ENCODE measurements around the gene CACNA1A.

The CACNA1A gene

DNA sequence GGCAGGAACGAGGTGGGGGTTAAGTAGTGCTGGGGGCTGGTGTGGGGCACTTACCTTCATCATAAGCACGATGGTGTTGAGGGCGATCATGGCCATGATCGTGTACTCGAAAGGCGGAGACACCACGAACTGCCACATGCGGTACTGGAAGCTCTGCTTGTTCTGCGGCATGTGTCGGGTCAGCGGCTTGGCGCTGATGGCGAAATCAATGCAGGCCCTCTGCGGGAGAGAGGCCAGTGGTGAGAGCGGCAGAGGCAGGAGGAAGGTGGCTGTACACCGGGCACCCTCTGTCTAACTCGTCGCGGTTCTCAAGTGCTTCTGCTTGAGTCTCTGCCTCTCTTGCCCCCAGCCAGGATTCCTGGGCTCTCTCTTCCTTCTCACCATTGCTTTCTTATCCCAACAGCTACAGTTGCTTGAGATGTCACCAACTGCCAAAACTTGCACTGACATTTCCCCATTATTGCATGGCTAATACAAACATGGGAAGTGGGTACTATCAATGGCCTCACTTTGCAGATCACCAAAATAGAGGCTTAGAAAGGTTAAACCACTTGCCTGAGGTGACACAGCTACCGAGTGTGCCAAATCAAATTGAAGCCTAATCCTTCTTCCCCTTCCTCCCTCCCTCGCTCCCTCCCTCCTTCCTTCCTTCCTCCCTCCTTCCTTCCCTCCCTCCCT lies 251.1 kb downstream of the CACNA1A start:
- H3K27me3 ChIP-seq (replicated peaks; ENCODE audit: control insufficient read depth, insufficient read depth, low read length, poor library complexity, severe bottlenecking): no peaks in the 10 kb centered on the region
- no peaks in the 10 kb centered on the region for H3K4me1 ChIP-seq (ENCODE audit: control insufficient read depth, insufficient read depth, low read length, poor library complexity, severe bottlenecking)
- no peaks in the 10 kb centered on the region for H3K9me3 ChIP-seq (ENCODE audit: control insufficient read depth, low read length)
- no peak overlapping the region for H3K27ac ChIP-seq (ENCODE audit: insufficient read depth, low read length, poor library complexity, severe bottlenecking)
- no peak for DNase-seq
- no peak overlapping the region for H3K4me3 ChIP-seq (ENCODE audit: insufficient read depth, low read depth, low read length, poor library complexity, severe bottlenecking)
- no peaks in the 10 kb centered on the region for H3K36me3 ChIP-seq (ENCODE audit: control insufficient read depth, insufficient read depth, low read length)

DNA sequence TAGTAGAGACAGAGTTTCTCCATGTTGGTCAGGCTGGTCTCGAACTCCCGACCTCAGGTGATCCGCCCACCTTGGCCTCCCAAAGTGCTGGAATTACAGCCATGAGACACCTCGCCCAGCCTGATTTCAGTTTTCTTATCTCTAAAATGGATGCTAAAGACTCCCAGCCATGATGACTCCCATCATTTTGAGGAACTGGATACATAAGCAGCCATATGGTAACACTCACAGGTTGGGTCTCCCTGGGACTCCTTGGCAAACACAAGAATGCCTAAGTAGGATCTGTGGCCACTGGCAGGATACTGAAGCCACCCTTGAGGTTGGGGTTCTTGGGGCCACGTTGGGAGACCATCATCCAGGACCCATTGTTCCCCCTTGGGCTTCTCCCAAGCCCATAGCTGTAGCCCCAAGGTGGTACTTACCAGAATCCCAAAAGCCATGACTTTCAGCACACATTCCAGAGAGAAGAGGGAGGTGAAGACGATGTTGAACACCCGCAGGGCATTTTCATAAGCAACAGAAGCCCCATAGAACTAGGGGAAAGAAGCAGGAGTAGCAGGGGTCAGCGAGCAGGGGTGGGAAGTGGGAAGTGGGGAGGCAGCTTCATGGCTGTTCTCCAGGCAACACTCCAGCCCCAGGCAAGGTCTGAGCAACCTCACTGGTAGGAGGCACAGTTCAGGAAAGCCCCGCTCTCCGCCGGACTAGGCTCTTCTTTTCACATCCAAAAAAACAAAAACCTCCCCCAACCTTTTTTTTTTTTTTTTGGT lies 253.5 kb downstream of the CACNA1A start:
- DNase-seq: no peak
- Histone ChIP-seq H3K27me3 (replicated peaks; ENCODE audit: control insufficient read depth, insufficient read depth, low read length, poor library complexity, severe bottlenecking) (no peaks in the 10 kb centered on the region), H3K4me3 (ENCODE audit: insufficient read depth, low read depth, low read length, poor library complexity, severe bottlenecking) (no peak overlapping the region), H3K9me3 (ENCODE audit: control insufficient read depth, low read length) (no peaks in the 10 kb centered on the region), H3K4me1 (ENCODE audit: control insufficient read depth, insufficient read depth, low read length, poor library complexity, severe bottlenecking) (no peaks in the 10 kb centered on the region), H3K36me3 (ENCODE audit: control insufficient read depth, insufficient read depth, low read length) (no peaks in the 10 kb centered on the region), H3K27ac (ENCODE audit: insufficient read depth, low read length, poor library complexity, severe bottlenecking) (no peak overlapping the region)

DNA sequence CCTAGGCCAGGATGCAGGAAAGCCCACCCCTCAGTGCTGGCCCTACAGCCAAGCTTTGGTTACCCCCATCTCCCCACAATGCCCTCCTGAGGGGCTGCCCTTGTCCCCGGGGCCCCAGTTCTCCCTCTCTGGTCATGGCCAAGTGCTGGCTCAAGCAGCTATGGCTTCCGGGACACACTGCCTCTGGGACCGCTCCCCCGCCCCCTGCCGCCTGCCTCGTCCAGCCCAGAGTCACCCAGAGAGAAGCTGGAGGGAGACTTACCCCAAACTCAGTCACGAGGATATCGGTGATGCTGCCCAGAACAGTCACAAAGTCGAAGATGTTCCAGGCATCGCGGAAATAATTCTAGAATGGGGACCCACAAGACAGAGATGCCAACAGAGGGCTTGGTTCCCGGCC lies 261.4 kb downstream of the CACNA1A start:
- Histone ChIP-seq H3K27ac (ENCODE audit: insufficient read depth, low read length, poor library complexity, severe bottlenecking) (no peak overlapping the region), H3K9me3 (ENCODE audit: control insufficient read depth, low read length) (no peaks in the 10 kb centered on the region), H3K4me1 (ENCODE audit: control insufficient read depth, insufficient read depth, low read length, poor library complexity, severe bottlenecking) (no peaks in the 10 kb centered on the region), H3K36me3 (ENCODE audit: control insufficient read depth, insufficient read depth, low read length) (no peaks in the 10 kb centered on the region), H3K27me3 (replicated peaks; ENCODE audit: control insufficient read depth, insufficient read depth, low read length, poor library complexity, severe bottlenecking) (no peaks in the 10 kb centered on the region), H3K4me3 (ENCODE audit: insufficient read depth, low read depth, low read length, poor library complexity, severe bottlenecking) (no peak overlapping the region)
- DNase-seq: no peak

DNA sequence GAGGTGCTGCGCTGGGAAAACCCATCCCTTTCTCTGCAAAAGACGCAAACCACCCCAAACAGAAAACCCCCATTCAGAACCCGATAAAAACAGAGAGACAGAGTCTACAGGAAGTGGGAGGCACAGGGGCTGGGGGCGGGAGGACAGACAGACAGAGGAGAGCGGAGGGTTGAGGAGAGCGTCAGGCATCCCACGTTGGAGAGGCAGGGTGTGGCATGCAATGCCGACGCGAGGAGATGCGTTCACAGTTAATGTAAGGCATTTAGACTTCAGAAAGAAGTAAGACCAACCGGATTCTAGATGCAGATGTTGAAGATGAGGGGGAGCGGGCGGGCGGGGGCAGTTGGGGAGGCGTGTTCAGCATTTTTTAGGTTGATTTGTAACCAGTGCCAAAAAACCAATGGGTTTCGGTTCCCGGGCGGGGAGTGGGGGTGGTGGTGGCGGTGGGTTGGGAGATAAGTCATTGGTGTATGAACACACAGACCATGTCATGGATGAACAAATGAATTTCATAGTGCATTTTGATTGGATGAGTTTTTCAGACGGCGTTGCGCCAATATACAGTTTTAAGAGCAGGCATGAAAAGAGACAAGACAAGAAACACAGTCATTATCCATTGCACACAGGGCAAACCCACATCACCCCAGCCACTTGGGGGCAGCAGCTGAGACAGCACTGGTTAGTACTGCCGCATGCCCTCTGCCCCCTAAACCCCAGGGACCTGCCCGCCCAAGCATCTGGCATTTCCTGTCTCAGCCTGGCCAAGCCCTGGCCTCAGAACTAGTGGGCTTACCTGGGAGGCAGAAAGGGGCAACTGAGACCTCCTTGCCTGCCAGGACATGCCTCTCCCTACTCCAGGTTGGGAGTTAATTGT lies 264.8 kb downstream of the CACNA1A start:
- no peaks in the 10 kb centered on the region for H3K9me3 ChIP-seq (ENCODE audit: control insufficient read depth, low read length)
- DNase-seq: no peak

DNA sequence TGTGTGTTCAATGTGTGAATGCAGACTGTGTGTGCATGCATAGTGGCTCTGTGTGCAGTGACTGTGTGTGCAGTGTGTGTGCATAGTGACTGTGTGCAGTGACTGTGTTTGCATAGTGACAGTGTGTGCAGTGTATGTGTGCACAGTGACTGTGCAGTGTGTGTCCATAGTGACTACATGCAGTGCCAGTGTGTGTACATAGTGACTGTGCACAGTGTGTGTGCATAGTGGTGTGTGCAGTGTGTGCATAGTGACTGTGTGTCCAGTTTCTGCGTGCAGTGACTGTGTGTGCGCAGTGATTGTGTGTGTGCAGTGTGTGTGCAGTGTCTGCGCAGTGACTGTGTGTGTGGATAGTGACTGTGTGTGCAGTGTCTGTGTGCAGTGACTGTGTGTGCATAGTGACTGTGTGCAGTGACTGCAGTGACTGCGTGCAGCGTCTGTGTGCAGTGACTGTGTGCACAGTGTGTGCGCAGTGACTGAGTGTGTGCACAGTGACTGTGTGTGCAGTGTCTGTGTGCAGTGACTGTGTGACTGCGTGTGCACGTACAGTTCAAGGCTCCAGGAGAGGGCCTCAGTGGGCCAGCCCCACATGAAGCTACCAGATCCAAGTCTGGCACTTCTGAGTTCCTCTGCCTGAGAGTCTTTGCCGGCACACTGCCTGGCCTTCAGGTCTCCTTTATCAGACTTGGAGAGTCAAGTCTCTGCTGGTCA lies 265.8 kb downstream of the CACNA1A start:
- DNase-seq: no peak
- H3K27ac ChIP-seq (ENCODE audit: insufficient read depth, low read length, poor library complexity, severe bottlenecking): no peak overlapping the region
- H3K4me1 ChIP-seq (ENCODE audit: control insufficient read depth, insufficient read depth, low read length, poor library complexity, severe bottlenecking): no peaks in the 10 kb centered on the region
- H3K36me3 ChIP-seq (ENCODE audit: control insufficient read depth, insufficient read depth, low read length): no peaks in the 10 kb centered on the region
- no peaks in the 10 kb centered on the region for H3K9me3 ChIP-seq (ENCODE audit: control insufficient read depth, low read length)
- H3K27me3 ChIP-seq (replicated peaks; ENCODE audit: control insufficient read depth, insufficient read depth, low read length, poor library complexity, severe bottlenecking): no peaks in the 10 kb centered on the region
- no peak overlapping the region for H3K4me3 ChIP-seq (ENCODE audit: insufficient read depth, low read depth, low read length, poor library complexity, severe bottlenecking)

More for the DNA sequence above, 264.8 kb downstream of the CACNA1A start:
- no peak overlapping the region for H3K27ac ChIP-seq (ENCODE audit: insufficient read depth, low read length, poor library complexity, severe bottlenecking)
- H3K4me3 ChIP-seq (ENCODE audit: insufficient read depth, low read depth, low read length, poor library complexity, severe bottlenecking): no peak overlapping the region
- no peaks in the 10 kb centered on the region for H3K27me3 ChIP-seq (replicated peaks; ENCODE audit: control insufficient read depth, insufficient read depth, low read length, poor library complexity, severe bottlenecking)
- no peaks in the 10 kb centered on the region for H3K36me3 ChIP-seq (ENCODE audit: control insufficient read depth, insufficient read depth, low read length)
- H3K4me1 ChIP-seq (ENCODE audit: control insufficient read depth, insufficient read depth, low read length, poor library complexity, severe bottlenecking): no peaks in the 10 kb centered on the region

DNA sequence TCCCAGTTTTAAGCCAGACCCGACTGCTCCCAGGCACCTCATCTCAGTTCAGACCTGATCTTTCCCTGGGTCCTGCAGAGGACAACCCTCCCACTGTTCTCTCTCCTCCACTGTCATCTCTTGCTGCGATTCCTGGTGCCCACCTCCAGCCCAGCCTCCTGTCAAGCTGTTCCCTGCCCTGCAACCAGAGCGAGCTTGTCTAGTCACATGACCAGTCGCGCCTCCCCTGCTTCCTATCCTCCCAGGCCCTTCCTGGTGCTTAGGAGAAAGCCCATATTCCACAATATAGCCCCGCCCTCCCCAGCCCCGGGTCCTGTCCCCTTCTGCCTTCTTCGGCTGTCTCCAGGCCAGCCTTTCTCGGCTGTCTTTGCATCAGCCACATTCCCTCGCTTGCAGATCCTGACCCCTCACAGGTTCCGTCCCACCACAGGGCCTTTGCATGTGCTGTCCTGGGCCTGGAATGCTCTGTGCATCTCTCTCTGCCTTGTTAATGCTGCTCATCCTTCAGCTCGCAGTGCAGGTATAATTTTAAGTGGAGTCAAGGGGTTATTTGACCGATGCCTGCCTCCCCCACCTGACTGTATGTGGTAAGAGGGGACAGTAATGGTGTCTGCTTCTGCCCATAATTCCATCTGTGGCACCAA lies 267.3 kb downstream of the CACNA1A start:
- Histone ChIP-seq H3K4me1 (ENCODE audit: control insufficient read depth, insufficient read depth, low read length, poor library complexity, severe bottlenecking) (no peaks in the 10 kb centered on the region), H3K36me3 (ENCODE audit: control insufficient read depth, insufficient read depth, low read length) (no peaks in the 10 kb centered on the region), H3K4me3 (ENCODE audit: insufficient read depth, low read depth, low read length, poor library complexity, severe bottlenecking) (no peak overlapping the region), H3K9me3 (ENCODE audit: control insufficient read depth, low read length) (no peaks in the 10 kb centered on the region), H3K27ac (ENCODE audit: insufficient read depth, low read length, poor library complexity, severe bottlenecking) (no peak overlapping the region), H3K27me3 (replicated peaks; ENCODE audit: control insufficient read depth, insufficient read depth, low read length, poor library complexity, severe bottlenecking) (no peaks in the 10 kb centered on the region)
- no peak for DNase-seq

DNA sequence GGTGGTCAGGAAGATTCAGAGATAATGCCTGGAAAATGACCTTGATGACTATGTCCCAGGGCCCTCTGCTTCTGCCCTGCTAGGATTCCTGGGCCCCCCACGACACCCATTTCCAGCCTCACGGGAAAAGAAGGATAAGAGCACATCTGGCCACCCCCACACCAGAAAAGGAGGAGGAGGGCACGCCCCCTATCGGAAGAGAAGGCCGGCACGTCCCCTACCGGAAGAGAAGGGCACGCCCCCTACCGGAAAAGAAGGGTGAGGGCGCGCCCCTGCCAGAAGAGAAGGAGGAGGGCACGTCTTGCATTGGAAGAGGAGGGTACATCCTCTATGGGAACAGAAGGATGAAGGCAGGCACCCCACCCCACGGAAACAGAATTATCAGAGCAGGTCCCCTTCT lies 271.8 kb downstream of the CACNA1A start:
- H3K27me3 ChIP-seq (replicated peaks; ENCODE audit: control insufficient read depth, insufficient read depth, low read length, poor library complexity, severe bottlenecking): no peaks in the 10 kb centered on the region
- peak; percentile 3 to 19 (median 10) for DNase-seq
- H3K36me3 ChIP-seq (ENCODE audit: control insufficient read depth, insufficient read depth, low read length): no peaks in the 10 kb centered on the region
- no peak overlapping the region for H3K27ac ChIP-seq (ENCODE audit: insufficient read depth, low read length, poor library complexity, severe bottlenecking)
- H3K4me1 ChIP-seq (ENCODE audit: control insufficient read depth, insufficient read depth, low read length, poor library complexity, severe bottlenecking): no peaks in the 10 kb centered on the region
- no peaks in the 10 kb centered on the region for H3K9me3 ChIP-seq (ENCODE audit: control insufficient read depth, low read length)
- H3K4me3 ChIP-seq (ENCODE audit: insufficient read depth, low read depth, low read length, poor library complexity, severe bottlenecking): peak overlapping the region; percentile 32

DNA sequence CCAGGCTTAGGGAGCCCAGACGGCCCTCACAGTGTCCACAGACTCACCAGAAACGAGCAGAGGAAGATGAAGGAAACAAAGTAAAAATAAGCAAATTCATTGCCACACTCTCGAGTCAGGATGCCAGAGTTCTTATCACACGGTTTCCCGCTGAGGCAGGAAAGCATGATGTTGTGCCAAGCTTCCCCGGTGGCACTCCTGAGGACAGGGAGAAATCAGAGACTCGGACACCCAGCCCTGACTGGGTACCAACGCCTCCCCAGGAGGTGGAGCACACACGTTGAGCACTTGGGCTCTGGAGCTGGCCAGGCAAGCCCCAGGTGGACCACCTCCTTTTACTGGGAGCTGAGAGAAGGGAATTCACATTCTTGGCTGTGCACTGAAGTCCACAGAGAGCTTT lies 274.6 kb downstream of the CACNA1A start:
- no peak for DNase-seq
- H3K9me3 ChIP-seq (ENCODE audit: control insufficient read depth, low read length): no peaks in the 10 kb centered on the region
- H3K27me3 ChIP-seq (replicated peaks; ENCODE audit: control insufficient read depth, insufficient read depth, low read length, poor library complexity, severe bottlenecking): no peaks in the 10 kb centered on the region
- H3K27ac ChIP-seq (ENCODE audit: insufficient read depth, low read length, poor library complexity, severe bottlenecking): no peak overlapping the region
- H3K4me1 ChIP-seq (ENCODE audit: control insufficient read depth, insufficient read depth, low read length, poor library complexity, severe bottlenecking): no peaks in the 10 kb centered on the region
- no peak overlapping the region for H3K4me3 ChIP-seq (ENCODE audit: insufficient read depth, low read depth, low read length, poor library complexity, severe bottlenecking)
- no peaks in the 10 kb centered on the region for H3K36me3 ChIP-seq (ENCODE audit: control insufficient read depth, insufficient read depth, low read length)

DNA sequence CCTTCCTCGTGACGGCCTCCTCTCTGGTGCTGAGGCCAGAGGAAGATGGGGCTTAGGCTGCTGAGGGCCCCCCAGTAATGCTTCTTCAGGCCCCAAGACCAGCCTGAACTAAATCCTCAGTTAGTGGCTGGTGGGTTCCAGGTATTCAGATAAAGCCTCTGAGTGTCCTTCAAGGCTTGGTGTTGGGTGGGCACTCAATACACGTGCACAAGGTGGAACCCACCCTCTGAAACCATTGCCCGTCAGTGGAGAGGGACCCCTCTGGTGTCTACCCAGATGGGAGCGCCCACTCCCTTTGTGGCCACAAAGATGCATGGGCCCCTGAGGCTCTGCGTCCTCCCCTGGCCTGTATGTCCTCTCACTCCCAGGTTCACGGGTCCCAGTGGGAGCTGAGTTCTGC lies 277.0 kb downstream of the CACNA1A start:
- Histone ChIP-seq H3K4me3 (ENCODE audit: insufficient read depth, low read depth, low read length, poor library complexity, severe bottlenecking) (no peak overlapping the region), H3K9me3 (ENCODE audit: control insufficient read depth, low read length) (no peaks in the 10 kb centered on the region), H3K36me3 (ENCODE audit: control insufficient read depth, insufficient read depth, low read length) (no peaks in the 10 kb centered on the region), H3K4me1 (ENCODE audit: control insufficient read depth, insufficient read depth, low read length, poor library complexity, severe bottlenecking) (no peaks in the 10 kb centered on the region), H3K27me3 (replicated peaks; ENCODE audit: control insufficient read depth, insufficient read depth, low read length, poor library complexity, severe bottlenecking) (no peaks in the 10 kb centered on the region), H3K27ac (ENCODE audit: insufficient read depth, low read length, poor library complexity, severe bottlenecking) (no peak overlapping the region)
- DNase-seq: no peak

Data from effector memory CD4-positive, alpha-beta T cell (primary cell).